Cortex of kidney (tissue), 1 donor: ENCODE data around the gene TBL2.
"Not testable (repeated sequence)": the region's sequence is repeated elsewhere in the genome, so short reads cannot be mapped to it uniquely, and the experiment has no call there.

ENCODE experiments used
- DNase-seq: peaks from one replicate; lab custom pipeline; 2025; lab: John Stamatoyannopoulos, UW

TBL2 gene, protein sequence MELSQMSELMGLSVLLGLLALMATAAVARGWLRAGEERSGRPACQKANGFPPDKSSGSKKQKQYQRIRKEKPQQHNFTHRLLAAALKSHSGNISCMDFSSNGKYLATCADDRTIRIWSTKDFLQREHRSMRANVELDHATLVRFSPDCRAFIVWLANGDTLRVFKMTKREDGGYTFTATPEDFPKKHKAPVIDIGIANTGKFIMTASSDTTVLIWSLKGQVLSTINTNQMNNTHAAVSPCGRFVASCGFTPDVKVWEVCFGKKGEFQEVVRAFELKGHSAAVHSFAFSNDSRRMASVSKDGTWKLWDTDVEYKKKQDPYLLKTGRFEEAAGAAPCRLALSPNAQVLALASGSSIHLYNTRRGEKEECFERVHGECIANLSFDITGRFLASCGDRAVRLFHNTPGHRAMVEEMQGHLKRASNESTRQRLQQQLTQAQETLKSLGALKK

DNA sequence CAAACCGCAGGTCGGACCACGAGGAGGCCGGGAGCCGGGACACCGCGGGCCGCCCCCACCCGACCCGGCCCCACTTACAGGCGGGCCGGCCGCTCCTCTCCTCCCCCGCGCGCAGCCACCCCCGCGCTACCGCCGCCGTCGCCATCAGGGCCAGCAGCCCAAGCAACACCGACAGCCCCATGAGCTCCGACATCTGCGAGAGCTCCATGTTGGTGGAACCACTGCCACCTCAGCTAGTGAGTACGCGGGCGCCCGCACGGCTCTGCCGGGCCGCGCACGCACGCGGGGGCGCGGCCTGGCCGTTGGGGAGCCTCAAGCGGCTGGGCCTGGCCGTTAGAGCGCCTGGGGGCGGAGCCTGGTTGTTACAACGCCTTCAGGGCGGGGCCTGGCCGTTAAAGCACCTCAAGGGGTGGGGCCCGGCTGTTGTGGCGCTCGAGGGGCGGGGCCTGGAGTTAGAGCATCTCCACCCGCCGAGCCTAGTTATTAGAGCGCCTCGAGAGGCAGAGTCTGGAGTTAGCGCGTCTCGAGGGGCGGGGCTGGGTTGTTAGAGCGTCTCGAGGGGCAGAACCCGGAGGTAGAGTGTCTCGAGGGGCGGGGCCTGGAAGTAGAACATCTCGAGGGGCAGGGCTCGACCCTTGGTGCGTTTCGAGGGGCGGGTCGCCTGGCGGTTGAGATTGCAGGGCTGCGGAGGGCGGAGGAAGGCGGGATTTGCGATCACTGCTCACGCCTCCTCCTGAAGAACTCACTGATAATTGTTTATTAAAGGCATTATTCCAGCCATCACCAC lies at the start of gene TBL2:
TSS of gene TBL2 (minus strand) at position 238 of the 787 bp plus-strand sequence. CDS start at position 208, 30 bp downstream.
- peak; percentile 81 for DNase-seq

DNA sequence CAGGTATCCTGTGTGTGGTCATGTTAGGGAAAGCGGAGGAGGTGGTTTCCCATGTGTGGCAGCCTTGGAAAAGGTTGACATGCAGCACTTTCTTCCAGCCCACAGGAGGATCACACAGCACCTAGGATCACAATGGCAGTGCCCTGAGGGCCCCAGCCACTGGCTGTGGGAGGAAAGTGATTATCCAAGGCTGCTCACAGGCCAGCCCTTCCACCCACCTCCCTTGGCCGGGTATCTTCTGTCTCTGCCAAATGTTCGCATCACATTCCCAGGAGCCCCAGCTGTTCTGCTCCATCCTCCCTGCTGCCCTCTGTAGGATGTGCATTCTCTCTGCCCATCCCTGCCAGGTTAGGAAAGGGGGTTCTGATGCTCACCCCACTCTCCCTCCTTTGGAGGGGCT lies 48.4 kb upstream of the TBL2 start:
- no peak for DNase-seq

DNA sequence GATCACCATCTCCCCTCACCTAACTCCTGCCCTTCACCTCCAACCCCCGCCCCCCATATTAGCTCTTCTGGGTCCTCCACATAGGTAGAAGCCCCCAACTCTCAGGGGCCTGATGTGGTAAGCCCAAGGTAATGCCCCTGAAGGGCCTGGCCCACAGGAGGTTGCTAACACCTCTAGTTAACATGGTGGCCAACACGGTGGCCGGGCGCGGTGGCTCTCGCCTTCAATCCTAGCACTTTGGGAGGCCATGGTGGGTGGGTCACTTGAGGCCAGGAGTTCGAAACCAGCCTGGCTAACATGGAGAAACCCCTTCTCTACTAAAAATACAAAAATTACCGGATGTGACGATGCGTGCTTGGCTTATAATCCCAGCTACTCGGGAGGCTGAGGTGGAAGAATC lies 46.9 kb upstream of the TBL2 start:
- no peak for DNase-seq

DNA sequence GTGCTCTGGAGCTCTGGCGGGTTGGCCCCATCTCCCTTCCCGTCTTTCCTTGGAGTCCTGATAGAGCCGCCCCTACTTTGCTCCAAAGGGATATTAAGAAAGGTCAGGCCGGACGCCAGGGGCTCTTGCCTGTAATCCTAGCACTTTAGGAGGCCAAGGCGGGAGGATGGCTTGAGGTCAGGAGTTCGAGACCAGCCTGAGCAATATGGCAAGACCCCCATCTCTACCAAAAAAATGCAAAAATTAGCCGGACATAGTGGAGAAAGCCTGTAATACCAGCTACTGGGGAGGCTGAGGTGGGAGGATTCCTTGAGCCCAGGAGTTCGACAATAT lies 46.3 kb upstream of the TBL2 start:
- DNase-seq: no peak

DNA sequence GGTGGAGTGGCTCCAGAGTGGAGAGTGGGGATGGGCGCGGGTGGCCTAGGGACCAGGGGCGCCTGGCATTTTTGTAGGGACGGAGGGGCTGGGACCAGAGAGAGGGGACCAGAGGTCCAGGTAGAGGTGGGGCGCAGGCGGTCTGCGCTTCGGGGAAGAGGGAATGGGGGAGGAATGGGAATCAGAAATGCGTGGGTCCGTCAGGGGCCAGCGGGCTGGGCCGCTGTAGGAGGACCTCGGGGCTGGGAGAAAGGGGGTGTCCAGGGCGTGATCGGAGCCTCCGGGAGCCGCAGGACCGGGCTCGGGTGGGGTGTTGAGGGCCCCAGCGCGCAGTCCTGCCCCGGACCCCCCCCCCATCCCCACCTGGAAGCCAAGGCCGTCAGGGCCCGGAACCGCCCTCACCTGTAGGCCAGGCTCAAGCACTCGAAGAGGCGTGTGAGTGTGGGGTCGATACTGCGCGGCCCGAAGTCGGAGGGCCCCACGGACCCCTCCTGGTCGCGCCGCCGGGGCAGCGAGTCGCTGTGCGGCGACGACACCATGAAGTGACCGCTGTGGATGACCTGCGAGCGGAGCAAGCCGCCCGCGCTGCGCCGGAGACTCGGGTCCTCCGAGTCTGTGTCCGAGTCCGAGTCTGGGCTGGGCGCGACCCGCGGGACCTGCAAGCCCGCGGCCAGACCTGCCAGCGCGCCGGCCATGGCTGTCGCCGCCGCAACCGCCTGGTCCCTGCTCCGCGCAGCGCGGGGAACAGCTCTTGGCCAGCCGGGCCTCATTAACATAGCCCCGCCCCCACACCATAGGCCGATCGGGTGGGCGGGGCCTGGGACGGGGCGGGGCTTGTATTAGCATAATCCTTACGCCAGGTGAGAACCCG lies 45.7 kb upstream of the TBL2 start, which contains the start of gene MLXIPL:
TSS of gene MLXIPL (minus strand) at position 725 of the 871 bp plus-strand sequence. CDS start at position 695, 30 bp downstream.
- no peak for DNase-seq

DNA sequence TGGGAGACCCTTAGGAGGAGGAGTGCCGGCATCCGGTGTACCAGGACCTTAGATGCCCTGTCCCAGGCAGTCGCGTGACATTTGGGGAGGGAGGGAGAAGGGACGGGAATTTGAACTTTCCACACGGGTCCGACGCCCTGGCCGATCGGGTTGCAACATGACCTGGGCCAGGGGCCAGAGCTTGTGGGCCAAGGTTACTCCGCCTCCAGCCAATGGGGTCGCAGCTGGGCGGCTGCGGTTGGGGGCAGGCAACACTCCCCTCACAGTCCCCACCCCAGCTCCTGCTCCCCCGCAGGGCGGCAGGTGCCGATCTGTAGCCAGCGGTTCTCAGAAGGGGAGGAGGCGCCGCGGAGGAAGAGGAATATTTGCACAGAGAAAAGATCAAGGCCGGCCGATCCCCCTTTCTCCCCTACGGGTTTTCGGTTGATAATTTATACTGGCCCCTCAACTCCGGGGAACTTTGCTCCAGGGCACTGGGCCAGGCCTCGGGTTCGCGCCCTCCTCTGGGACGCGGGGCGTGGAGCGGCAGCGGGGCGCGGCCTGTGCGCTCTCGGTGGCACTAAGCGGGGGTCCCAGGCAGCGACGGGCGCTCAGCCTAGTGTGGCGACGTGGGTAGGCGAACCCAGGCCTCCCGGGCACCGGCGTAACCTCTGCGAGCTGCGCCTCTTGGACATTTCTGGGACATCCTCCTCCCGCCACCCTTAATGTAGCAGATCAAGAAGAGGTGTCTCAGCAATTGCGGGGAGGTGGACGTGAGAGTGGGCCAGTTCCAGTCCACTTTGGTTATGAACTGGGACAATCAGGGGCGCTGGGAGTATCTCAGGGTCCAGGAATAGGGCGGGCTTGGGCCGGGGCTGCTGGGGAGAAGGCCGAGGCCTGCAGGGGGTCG lies 44.8 kb upstream of the TBL2 start:
- no peak for DNase-seq

DNA sequence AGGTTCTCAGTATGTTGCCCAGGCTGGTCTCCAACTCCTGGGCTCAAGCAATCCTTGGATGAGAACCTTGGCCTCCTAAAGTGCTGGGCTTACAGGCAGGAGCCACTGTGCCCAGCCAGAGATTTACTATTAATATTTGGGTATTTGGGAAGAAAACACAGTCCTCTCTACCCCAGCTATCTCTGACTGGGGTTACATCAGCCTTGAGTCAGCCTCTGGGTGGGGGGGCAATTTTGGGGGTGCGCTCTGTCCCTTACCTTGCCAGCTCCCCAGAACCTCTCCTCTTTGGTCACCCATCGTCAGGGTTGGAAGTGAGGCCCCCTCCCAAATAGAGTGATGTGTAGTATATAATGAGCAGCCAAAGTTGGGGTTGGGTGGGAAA lies 44.1 kb upstream of the TBL2 start:
- no peak for DNase-seq

DNA sequence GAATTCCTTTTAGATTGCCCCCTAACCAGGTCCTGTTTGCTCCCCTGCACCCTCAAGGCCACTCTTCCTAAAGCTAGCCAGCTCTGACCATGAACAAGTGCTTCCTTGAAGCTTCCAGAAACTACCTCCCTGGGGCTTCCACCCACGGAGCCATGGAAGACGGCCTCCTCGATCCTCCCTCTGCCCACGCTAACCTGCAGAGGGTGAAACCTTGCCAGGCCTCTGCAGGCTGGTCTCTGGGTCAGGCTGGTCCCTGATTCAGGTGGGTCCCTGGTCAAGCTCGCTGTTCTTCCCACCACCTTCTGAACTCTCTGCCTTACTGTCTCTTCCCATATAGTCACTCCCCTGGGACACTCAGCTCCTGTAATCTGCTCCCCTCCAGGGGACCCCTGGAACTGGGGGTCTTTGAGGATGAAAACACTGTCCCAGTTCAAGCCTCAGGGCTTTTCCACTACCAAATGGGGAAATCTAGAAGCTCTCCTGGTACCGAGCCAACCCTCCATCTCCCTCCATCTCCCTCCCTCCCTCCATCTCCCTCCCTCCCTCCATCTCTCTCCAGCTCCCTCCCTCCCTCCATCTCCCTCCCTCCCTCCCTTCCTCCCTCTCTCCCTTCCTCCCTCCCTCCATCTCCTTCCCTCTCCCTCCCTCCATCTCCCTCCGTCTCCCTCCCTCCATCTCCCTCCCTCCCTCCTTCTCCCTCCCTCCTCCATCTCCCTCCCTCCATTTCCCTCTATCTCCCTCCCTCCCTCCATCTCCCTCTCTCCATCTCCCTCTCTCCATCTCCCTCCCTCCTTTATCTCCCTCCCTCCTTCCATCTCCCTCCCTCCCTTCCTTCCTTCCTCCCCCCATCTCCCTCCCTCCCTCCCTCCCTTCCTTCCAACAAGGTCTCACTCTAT lies 43.0 kb upstream of the TBL2 start:
- DNase-seq: no peak

DNA sequence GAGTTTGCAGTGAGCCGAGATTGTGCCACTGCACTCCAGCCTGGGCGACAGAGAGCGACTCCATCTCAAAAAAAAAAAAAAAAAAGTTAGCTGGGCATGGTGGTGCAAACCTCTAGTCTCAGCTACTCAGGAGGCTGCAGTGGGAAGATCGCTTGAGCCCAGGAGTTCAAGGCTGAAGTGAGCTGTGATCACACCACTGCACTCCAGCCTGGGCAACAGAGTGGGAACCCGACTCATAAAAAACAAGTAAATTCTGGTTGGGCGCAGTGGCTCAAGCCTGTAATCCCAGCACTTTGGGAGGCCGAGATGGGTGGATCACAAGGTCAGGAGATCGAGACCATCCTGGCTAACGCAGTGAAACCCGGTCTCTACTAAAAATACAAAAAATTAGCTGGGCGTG lies 41.0 kb upstream of the TBL2 start:
- DNase-seq: not testable (repeated sequence)

DNA sequence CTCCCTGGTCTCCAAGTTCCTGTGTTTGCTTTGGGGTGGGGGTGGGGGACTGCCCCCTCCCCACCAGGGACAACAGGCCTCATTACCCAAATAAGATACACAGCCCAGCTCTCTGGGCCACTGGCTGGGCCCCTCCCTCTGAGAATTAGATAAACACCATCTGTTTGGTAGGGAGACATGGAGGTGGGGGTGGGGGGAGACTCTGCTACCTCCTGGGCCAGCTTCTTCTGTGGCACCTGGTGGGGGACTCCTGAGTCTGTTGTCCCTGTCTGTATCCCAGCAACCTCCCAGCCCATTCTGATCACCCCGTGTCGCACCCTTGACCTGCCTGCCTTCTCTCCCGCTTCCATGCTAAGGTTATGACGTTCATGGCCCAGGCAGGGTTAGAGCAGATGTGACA lies 40.2 kb upstream of the TBL2 start:
- DNase-seq: no peak

DNA sequence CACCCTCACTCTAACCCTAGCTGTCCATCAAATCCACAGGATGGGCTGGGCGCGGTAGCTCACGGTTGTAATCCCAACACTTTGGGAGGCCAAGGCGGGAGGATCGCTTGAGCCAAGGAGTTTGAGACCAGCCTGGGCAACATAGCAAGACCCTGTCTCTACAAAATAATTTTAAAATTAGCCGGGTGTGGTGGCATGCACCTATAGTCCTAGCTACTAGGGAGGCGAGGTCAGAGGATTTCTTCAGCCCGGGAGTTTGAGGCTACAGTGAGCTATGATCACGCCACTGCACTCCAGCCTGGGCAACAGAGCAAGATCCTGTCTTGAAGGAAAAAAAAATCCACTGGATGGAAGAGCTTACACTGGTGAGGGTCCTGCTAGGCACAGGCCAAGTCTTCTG lies 39.1 kb upstream of the TBL2 start:
- DNase-seq: not testable (repeated sequence)

DNA sequence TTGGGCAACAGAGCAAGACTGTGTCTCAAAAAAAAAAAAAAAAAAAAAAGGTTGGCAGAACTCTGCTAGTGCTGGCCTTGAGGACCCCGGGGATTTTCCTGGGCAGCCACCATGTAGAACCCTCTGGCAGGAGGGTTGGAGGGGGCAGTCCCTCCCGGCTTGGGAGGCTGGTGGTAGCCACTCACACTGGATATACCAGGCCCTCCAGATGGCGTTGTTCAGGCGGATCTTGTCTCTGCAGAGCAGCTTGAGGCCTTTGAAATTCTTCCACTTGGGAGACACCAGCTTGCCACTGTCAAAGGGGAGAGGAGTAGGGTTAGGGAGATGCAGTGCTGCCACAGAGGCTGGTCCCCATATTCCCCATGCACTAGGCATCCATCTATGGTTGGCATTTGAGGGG lies 37.5 kb upstream of the TBL2 start:
- DNase-seq: no peak

DNA sequence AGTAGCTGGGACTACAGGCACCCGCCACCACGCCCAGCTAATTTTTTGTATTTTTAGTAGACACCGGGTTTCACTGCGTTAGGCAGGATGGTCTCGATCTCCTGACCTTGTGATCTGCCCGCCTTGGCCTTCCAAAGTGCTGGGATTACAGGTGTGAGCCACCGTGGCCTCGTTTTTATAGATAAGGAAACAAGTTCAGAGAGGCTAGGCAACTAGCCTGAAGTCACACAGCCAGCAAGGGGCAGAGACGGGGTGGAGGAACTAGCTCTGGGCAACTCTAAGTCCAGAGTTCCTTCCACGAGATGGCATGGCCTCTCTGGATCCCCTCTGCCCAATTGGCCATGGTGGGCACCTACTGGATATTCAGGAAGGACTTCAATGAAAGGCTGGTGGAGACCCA lies 36.6 kb upstream of the TBL2 start:
- DNase-seq: not testable (repeated sequence)

DNA sequence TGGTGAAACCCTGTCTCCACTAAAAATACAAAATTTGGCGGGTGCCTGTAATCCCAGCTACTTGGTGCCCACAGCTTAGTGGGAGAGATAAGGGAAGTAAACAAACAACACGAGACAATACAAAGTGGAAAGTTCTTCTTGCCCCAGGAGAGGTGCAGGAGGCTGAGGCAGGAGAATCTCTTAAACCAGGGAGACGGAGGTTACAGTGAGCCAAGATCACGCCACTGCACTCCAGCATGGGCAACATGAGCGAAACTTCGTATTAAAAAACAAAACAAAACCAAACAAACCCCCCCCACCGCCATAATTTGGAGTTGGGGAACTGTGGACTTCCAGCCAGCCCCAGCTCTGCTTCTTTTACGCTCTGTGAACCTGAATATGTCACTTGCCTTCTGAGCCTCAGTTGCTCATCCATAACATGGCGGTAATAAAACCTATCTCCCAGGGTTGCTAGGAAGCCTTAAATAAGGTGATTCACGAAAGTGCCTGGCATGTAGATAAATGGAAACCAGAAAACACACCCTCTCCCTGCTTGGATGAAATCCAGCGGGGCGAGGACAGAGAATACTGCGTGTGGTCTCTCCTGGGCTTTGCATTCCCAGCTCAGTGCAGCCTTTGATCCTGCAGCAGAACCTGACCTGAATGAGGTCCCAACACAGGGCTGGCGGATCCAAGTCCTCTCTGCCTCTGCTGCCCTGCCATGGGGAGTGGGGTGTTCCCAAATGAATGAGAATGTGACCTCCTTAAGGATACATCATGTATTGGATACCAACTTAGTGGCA lies 35.8 kb upstream of the TBL2 start:
- no peak for DNase-seq

DNA sequence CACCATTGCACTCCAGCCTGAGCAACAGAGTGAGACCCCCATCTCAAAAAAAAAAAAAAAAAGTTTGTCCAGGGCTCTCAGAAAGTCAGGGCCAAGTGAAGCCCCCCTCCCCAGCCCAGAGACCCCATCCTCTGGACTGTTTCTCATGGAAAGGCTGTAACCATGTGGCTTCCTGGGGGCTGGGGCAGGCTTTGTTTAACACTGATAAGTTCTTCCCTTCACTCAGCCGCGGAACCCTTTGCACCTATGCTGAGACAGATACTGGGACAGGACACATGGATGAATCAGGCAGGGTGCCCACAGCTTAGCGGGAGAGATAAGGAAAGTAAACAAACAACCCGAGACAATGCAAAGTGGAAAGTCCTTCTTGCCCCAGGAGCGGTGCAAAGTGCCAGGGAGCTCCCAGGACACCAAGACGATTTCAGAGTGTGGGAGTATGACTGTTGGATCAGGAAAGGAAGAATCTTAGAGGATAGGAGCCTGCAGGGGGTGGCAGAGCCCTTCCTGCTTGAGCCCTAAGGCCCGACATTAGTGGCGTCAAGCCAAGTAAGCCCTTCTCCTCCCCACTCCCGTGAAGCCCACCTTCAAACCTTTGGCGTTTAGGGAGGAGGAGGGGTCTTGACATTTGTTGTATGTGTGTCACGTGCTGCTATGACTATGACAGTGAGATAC lies 34.4 kb upstream of the TBL2 start:
- no peak for DNase-seq

DNA sequence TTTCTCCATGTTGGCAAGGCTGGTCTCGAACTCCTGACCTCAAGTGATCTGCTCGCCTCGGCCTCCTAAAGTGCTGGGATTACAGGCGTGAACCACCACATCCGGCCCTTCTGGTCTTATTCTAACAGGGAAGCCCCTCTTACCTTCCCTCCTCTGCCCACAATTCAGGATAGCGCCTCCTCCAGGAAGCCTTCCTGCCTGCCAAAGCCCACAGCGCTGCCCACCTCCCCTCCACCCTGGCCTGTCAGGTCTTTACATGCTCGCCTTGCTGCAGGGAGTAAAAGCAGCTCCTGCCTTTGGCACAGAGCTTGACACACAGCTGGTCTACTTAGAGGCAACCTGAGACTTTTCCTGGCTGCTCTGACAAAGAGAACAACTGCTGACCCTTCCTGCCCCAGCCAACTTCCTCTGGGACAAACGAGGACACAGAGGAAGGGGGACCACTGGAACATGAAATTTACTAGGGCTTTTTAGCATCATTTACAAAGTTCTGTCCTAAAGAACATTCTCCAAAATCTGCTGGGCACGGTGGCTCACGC lies 32.7 kb upstream of the TBL2 start:
- DNase-seq: no peak

DNA sequence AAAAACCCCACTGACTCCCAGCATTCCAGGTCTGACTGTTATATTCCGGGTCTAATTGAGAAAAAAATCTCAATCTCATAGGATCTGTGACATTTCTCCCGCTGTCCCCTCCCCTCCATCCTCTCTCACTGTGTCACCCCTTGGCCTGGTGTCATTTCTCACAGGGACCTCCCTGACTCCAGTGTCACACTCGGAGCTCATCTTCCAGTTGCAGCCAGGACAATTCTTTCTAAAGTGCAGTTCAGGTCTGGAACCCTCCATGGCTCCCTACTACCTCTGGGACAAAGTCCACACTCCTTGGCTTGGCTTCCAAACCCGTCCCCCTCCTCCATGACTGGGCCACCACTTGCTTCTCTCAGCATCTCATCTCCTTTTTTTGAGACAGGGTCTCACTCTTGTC lies 31.7 kb upstream of the TBL2 start:
- no peak for DNase-seq

DNA sequence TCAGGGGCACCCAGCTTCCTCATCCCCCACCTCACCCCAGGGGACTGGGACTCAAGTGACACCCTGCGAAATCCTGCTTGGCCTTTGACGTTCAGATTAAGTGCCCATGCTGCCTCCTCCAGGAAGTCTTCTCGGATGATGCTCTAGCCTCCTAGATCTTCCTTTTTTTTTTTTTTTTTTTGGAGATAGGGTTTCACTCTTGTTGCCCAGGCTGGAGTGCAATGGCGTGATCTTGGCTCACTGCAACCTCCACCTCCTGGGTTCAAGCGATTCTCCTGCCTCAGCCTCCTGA lies 29.3 kb upstream of the TBL2 start:
- DNase-seq: not testable (repeated sequence)
